Chondrocyte (in vitro differentiated cells): Measurements from ENCODE around the gene AKAP8. TPM values are rescaled to one million over a fixed set of nuclear protein-coding genes. Genes with fewer than 3 reads are reported as not detected.

Source experiments
- DNase-seq: peaks from one replicate; pipeline ENCODE4 v3.0.0; 2021; ENCODE audit warnings: mixed read lengths, low spot score
- H3K27ac Mint-ChIP-seq: one replicate; pipeline ENCODE4 v1.8.0; 2021; ENCODE audit warnings: mild to moderate bottlenecking, moderate library complexity, mixed read lengths; ENCODE audit not compliant: unreplicated experiment
- H3K27me3 Mint-ChIP-seq: 2 replicates; pipeline ENCODE4 v1.8.0; 2021; ENCODE audit warnings: low read depth, mixed read lengths
- H3K36me3 Mint-ChIP-seq: 2 replicates; pipeline ENCODE4 v1.8.0; 2021; ENCODE audit warnings: low read depth, mixed read lengths
- H3K4me1 Mint-ChIP-seq: 2 replicates; pipeline ENCODE4 v1.8.0; 2021; ENCODE audit warnings: low read depth, mild to moderate bottlenecking, mixed read lengths
- H3K4me3 Mint-ChIP-seq: one replicate; pipeline ENCODE4 v1.8.0; 2021; ENCODE audit warnings: mild to moderate bottlenecking, moderate library complexity, mixed read lengths; ENCODE audit not compliant: unreplicated experiment
- H3K9me3 Mint-ChIP-seq: 2 replicates; pipeline ENCODE4 v1.8.0; 2021; ENCODE audit warnings: low read depth, mixed read lengths
- CTCF ChIP-seq: fragments of 200-600 bp; sonication (generic); IDR thresholded peaks from 2 replicates; pipeline ENCODE4 v1.5.0; 2021; ENCODE audit warnings: antibody characterized with exemption, mild to moderate bottlenecking, moderate library complexity
- total RNA-seq: library from RNA; stranded (reverse); gene quantifications from 3 replicates; pipeline ENCODE4 v1.2.1, GENCODE V29; 2021

The AKAP8 gene
- total RNA-seq, 1 donor from 2014 or later: 23.5 TPM

GRCh38 chr19:15394426-15394825 is 14.8 kb upstream of the AKAP8 start:
- DNase-seq: no peak
- Mint-ChIP-seq H3K27me3 (no peaks in the 10 kb centered on the region), H3K36me3 (peaks cover 44% of the 10 kb centered on the region), H3K4me1 (peaks cover 5% of the 10 kb centered on the region), H3K27ac (peak overlapping the region; percentile 5), H3K4me3 (no peak overlapping the region), H3K9me3 (no peaks in the 10 kb centered on the region)
- TF ChIP-seq CTCF: no peak

GRCh38 chr19:15393963-15394362 is 14.4 kb upstream of the AKAP8 start:
- H3K4me3 Mint-ChIP-seq: no peak overlapping the region
- H3K4me1 Mint-ChIP-seq: peaks cover 5% of the 10 kb centered on the region
- no peaks in the 10 kb centered on the region for H3K27me3 Mint-ChIP-seq
- no peaks in the 10 kb centered on the region for H3K9me3 Mint-ChIP-seq
- H3K36me3 Mint-ChIP-seq: peaks cover 46% of the 10 kb centered on the region
- DNase-seq: no peak
- H3K27ac Mint-ChIP-seq: peak overlapping the region; percentile 68
- TF ChIP-seq CTCF: no peak

GRCh38 chr19:15390814-15391213 is 11.2 kb upstream of the AKAP8 start:
- Mint-ChIP-seq H3K4me1 (peaks cover 8% of the 10 kb centered on the region), H3K27ac (no peak overlapping the region), H3K36me3 (peaks cover 25% of the 10 kb centered on the region), H3K4me3 (no peak overlapping the region), H3K27me3 (no peaks in the 10 kb centered on the region), H3K9me3 (no peaks in the 10 kb centered on the region)
- no peak for DNase-seq
- no peak for TF ChIP-seq CTCF

GRCh38 chr19:15381864-15382263 is 2.3 kb upstream of the AKAP8 start:
- Mint-ChIP-seq H3K4me3 (no peak overlapping the region), H3K27ac (peak overlapping the region; percentile 5), H3K27me3 (no peaks in the 10 kb centered on the region), H3K36me3 (peaks cover 4% of the 10 kb centered on the region), H3K9me3 (no peaks in the 10 kb centered on the region), H3K4me1 (peaks cover 28% of the 10 kb centered on the region)
- peak; percentile 24 for DNase-seq
- no peak for TF ChIP-seq CTCF

DNA sequence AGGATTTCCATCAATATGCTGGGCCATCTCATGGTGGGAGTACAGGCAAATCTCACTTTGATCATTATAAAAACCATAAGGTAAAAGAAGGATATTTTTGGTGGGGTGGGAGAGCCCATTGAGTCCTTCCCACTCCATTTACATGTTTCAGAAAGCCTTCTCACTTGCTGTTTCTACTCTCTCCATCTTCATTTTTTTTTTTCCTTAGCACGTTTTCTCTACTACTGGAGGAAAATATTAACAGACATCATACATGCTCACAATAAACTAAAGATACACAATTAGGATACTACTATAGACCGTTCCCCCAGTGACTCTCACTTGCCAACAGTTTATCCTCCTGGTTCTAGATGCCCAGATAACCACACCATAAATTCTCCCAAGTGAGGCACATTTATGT is 1.8 kb upstream of the AKAP8 start:
- Mint-ChIP-seq H3K9me3 (no peaks in the 10 kb centered on the region), H3K27ac (peak overlapping the region; percentile 90), H3K4me1 (peaks cover 33% of the 10 kb centered on the region), H3K4me3 (no peak overlapping the region), H3K36me3 (peaks cover 3% of the 10 kb centered on the region), H3K27me3 (no peaks in the 10 kb centered on the region)
- no peak for DNase-seq
- TF ChIP-seq CTCF: no peak
